Stomach (tissue), 4 donors: ENCODE data around the gene RAD21L1.

Experiments
- CTCF ChIP-seq, 7 experiments: fragments of 450-650 bp in 4 of 7; fragments of 200-600 bp in 3 of 7; sonication (generic) in 3 of 7; IDR thresholded peaks; one replicate each; pipeline ENCODE4 v1.5.1; 2016 to 2019; ENCODE audit warnings: antibody characterized with exemption in 7 of 7, control low read depth in 2 of 7, mild to moderate bottlenecking in 1 of 7
- EP300 ChIP-seq: sonication (generic); formaldehyde crosslinking; IDR thresholded peaks from one replicate; pipeline ENCODE4 v1.6.1; 2017; ENCODE audit warnings: antibody characterized with exemption
- POLR2A ChIP-seq, 4 donors: fragments of 450-650 bp; IDR thresholded peaks; one replicate each; pipeline ENCODE4 v1.6.1; 2016; ENCODE audit warnings: antibody characterized with exemption in 4 of 4, control low read depth in 2 of 4, mild to moderate bottlenecking in 1 of 4, moderate library complexity in 1 of 4

- no peak for TF ChIP-seq CTCF (IDR thresholded peaks at IDR 0.05)
- TF ChIP-seq POLR2A (IDR thresholded peaks at IDR 0.05) = no peak
- no peak for TF ChIP-seq EP300
Measured at GRCh38 chr20:1269235-1269634, 43.4 kb downstream of the RAD21L1 start.
